Measurements from ENCODE around the gene ZNF79. TPM values are rescaled to one million over a fixed set of nuclear protein-coding genes. Genes with fewer than 3 reads are reported as not detected.

The ZNF79 gene
- 16.8 and 19.4 TPM in 2 replicates for total RNA-seq

DNA sequence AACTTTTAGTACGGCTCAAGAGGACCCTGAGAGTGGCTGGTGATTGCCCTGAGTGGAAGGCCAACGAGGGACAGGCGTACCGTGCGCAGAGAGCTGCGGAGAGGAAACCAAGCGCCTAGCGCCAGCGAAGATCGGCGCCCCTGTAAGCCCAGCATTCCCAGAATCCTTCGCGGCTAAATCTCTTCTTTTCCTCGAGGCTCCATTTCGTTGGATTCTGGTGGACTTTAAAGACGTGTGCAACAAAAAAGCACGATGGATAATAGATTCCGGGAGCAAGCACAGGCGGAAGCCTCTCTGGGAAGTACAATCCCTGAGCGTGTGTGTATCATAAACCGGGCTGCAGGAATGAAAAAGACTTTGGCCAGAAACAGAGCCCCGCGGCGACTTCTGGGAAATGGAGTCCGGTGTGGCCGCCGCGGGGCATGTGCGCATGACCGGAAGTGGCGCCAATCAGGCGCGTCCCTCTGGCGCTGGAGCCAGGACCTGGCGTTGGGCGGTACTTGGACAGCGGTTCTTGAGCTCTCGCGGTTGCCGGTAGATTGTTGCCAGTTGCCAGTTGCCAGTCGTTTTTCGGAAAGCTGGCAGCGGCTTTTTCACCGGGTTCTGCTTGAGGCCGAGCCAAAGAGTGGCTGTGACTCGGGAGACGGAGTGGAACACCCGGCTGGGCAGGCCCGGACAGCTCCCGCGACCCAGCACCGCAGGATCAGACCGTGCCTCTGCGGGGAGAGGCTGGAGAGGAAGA is at the start of gene ZNF79:
Gene ZNF79, plus strand, starts transcription at position 449 of the 742 bp plus-strand sequence. CDS start 406 bp downstream, outside the sequence.
- intact Hi-C loops (cut with micrococcal nuclease), result loop anchor here (1.0 kb wide), 7 partner anchors 27 to 643 kb away; partner anchors contain the start of genes LRSAM1, NAIF1 and RPL12

DNA sequence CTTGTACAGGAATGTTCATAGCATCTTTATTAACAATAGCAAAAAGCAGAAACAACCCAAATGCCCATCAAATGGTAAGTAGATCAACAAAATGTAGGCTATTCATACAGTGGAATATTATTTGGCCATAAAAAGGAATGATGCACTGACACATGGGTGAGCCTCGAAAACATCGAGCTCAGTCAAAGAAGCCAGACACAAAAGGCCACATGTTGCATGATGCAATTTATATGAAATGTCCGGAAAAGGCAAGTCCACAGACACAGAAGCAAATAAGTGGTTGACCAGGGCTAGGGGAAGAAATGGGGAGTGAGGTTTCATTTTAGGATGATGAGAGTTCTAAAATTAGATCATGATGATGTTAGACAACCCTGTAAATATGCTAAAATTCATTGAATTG is 43.7 kb upstream of the ZNF79 start:
- intact Hi-C loops (cut with micrococcal nuclease), result no loop called here

DNA sequence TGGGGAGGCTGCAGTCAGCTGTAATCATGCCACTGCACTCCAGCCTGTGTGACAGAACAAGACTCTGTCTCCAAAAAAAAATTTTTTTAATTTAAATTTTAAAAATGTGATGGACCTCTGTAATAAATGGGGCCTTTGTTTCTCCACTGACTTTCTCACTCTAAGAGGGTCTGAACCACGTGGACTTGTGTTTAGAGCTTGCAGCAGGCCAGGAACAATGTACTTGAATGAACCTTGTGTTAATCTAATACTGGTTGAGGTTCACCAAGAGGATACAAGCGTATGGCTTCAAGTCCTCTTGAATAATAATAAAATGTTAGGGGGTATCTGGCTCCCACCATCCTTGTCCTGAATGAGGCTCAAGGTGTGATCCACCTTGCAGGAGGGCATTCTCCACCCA is 41.6 kb upstream of the ZNF79 start:
- intact Hi-C loops (cut with micrococcal nuclease), result no loop called here

DNA sequence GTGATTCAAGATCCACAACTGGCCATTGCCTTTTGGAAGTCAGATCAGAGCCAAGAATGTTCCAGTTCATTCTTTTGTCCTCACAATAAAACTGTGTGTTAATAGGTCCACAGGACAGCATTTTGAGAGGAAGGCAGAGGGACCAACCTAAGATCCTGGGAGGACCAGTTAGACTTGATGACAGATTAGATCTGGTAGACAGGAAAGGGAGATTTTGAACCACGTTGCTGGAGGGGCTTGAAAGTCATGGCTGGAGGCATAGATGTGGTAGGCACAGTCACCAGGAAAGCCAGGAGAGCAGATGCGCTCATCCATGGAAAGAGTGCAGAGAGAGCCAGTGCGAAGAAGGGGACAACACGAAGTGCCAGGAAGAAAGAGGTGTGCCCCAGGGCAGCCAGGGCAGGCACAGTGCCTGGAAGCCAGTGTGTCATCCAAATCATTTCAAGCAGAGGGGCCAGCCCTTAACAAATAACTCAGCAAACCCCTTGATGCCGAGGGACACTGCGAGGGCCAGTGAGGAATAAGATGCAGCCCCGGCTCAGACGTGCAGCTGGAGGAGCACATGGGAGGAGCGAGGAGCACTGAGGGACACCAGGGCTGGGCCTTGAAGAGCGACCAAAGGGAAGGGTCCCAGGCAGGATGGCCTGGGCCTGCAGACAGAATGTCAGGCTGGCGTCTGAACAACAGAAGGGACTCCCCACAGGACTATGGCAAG is 40.0 kb upstream of the ZNF79 start:
- intact Hi-C loops (cut with micrococcal nuclease), result no loop called here

DNA sequence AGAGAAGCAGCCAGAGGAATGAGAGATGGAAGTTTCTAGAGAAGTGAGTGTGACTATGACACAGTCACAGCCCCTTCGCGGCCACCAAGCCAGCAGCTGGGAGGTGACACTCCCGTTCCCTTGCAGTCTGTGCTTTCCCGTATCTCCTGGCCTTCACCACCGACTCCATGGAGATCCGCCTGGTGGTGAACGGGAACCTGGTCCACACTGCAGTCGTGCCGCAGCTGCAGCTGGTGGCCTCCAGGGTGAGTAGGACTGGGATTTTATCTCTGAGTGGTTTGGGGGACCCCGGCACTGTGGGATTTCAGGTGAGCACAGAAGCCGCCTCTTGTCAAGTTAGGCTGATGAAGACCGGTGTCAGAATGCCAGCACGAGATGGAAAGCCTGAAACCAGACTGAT is 39.3 kb upstream of the ZNF79 start:
- intact Hi-C loops (cut with micrococcal nuclease), result no loop called here

DNA sequence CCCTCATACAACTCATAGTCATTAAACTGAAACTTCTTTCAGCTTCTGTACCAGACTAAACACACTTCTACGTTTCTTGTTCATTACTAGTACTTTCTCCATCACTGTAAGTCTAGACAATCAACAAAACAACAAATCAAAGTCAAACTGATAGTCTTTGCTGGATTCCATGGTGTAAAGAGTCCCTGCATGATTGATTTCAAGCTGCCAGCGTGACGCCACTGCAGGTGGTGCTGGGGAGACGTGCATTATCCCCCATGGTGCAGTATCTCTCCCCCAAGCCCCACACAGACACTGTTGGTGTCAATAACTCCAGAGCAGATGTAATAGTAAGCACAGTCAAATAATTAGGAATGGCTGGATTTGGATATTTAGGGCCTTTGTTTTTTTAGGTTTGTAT is 37.9 kb upstream of the ZNF79 start:
- intact Hi-C loops (cut with micrococcal nuclease), result no loop called here

DNA sequence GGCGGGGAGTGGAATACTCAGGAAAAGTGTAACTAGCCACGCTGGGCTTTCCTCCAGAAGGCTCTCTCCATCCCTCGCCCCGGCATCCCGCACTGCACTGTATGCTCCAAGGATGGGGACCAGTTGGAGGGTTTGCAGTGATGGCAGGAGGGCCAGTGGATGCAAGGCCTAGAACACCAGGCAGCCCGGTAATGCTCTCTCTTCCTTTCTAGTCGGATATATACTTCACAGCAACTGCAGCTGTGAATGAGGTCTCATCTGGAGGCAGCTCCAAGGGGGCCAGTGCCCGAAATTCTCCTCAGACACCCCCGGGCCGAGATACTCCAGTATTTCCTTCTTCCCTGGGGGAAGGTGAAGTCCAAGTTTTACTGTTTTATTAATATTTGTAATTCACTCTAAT is 37.2 kb upstream of the ZNF79 start:
- intact Hi-C loops (cut with micrococcal nuclease), result no loop called here

DNA sequence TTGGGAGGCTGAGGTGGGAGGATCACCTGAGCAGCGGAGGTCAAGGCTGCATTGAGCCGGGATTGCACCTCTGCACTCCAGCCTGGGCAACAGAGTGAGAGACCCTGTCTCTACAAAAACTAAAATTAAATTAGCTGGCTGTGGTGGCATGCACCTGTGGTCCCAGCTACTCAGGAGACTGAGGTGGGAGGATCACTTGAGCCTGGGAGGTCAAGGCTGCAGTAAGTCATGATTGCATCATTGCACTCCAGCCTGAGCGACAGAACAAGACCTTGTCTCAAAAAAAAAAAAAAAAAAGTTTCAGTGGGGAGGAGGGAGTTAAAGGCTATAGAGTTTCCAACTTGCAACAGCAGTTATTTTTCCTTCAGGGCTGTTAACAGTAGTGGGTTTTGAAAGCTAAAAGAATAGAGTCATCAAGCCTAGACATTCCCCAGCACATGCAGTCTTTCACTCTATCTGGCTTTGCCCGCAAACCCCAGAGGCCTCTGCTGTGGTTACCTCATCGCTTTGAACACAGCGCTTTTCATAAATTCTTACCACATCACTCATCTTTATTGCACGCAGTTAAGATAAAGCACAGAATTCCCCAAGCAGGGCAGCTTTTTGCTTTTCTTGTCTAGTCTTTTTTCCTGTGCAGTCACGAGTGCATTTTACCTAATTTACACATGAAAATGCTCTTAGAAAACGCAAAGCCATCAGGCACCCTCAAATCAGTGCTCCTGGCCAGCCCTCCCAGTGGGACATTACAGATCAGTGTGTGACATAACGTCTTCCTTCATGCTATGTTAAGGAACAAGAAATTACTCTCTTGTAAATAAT is 35.9 kb upstream of the ZNF79 start:
- intact Hi-C loops (cut with micrococcal nuclease), result loop anchor here (1.0 to 2.0 kb wide), 8 partner anchors 8 to 402 kb away; partner anchors contain the start of genes LRSAM1, RPL12 and ZNF79

DNA sequence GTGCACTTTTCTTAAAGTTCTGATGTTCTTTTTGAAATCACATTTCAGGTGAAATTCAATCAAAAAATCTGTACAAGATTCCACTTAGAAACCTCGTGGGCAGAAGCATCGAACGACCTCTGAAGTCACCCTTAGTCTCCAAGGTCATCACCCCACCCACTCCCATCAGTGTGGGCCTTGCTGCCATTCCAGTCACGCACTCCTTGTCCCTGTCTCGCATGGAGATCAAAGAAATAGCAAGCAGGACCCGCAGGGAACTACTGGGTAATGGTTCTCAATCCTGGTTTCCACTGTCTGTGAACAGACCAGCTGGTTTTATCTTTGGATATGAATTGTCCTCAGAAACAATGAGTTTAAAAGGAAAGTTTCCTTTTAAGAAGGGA is 35.3 kb upstream of the ZNF79 start:
- intact Hi-C loops (cut with micrococcal nuclease), result loop anchor here (1.0 to 2.0 kb wide), 8 partner anchors 7 to 403 kb away; partner anchors contain the start of genes LRSAM1, RPL12 and ZNF79

DNA sequence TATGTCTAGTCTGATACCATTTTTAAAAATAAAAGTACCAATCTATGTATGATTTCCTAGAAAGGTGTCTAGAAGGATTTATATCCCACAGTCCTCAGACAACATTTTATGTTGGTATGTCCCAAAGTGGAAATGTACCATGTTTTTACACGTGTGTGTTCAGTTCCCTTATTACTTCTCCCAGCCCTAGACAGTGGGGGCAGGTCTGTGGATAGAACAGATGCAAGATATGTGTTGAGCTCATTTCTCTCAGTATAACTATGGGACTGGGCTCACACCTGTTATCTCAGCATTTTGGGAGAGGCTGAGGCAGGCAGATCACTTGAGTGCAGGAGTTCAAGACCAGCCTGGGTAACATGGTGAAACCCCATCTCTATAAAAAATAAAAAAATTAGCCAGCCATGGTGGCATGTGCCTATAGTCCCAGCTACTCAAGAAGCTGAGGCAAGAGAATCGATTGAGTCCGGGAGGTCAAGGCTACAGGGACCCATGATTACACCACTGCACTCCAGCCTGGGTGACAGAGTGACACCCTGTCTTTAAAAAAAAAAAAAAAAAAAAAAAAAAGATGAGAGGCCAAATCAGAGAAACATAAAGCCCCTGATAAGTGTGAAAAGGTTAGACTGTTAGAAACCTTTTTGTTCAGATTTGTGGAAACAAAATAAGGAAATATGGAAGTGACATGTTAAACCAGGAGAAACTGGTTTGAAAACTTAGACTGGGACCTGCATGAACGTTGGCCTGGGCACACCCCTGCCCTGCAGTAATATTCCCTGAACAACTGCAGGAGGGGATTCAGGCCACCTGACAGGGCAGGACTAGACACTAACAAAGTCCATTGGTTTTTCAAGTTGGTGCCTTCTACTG is 34.6 kb upstream of the ZNF79 start:
- intact Hi-C loops (cut with micrococcal nuclease), result loop anchor here (2.0 kb wide), 3 partner anchors 61 to 381 kb away; partner anchors contain the start of genes LRSAM1 and RPL12

DNA sequence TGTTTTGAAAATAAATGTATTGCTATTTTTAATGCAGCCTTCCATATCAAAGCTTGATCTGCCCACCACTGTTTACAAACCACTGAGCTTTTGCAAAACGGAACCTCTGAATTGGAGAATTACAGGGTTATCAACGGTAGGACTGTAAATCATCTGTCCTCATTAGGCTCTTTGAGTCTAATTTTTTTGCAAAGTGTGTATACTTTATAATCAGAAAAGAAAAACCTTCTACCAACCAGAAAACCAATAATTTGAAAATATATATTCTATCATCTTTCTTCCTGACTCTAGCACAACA is 34.0 kb upstream of the ZNF79 start:
- intact Hi-C loops (cut with micrococcal nuclease), result no loop called here

DNA sequence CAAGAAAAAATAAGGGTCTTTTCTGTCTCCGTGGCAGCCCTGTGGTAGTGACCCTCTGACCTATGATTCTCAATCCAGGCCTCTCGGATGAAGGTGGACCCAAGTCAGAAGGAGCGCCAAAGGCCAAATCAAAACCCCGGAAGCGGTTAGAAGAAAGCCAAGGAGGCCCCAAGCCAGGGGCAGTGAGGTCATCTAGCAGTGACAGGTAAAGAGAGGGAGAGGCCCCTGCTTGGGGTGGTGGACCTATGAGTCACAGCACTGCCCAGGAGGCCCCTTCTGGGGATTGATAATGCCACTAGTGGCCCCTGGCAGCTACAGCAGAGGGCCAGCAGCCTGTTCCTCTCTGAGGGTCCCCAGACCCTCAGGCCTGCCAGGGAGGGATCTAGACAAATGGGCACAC is 33.6 kb upstream of the ZNF79 start:
- intact Hi-C loops (cut with micrococcal nuclease), result no loop called here

DNA sequence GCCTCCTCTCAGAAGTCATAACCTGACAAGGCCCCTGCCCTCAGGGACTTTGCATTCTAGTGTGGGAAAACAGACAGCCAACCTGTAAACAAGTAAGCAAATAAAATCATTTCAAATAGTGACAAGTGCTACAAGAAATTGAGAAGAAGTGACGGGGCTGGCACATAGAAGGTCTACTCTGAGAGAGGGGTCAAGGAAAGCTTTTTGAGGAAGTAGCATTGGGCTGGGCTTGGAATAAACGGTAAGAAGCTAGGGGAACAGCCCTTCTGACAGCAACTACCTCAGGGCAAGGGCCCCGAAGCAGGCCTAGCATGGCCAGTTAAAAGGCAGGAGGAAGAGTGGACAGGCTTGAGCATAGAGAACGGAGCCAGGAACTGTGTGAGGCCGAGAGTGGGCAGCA is 32.0 kb upstream of the ZNF79 start:
- intact Hi-C loops (cut with micrococcal nuclease), result no loop called here

DNA sequence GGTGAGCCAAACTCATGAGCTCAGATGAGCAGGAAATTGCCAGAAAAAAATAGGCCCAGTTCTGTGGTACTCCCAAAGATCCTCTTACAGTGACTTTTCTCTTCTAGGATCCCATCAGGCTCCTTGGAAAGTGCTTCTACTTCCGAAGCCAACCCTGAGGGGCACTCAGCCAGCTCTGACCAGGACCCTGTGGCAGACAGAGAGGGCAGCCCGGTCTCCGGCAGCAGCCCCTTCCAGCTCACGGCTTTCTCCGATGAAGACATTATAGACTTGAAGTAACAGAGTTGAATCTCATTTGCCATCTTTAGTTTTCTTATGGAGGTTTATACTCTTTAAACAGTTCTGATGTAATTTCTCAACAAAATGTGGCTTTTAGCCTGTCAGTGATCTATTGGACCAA is 31.2 kb upstream of the ZNF79 start:
- intact Hi-C loops (cut with micrococcal nuclease), result no loop called here

DNA sequence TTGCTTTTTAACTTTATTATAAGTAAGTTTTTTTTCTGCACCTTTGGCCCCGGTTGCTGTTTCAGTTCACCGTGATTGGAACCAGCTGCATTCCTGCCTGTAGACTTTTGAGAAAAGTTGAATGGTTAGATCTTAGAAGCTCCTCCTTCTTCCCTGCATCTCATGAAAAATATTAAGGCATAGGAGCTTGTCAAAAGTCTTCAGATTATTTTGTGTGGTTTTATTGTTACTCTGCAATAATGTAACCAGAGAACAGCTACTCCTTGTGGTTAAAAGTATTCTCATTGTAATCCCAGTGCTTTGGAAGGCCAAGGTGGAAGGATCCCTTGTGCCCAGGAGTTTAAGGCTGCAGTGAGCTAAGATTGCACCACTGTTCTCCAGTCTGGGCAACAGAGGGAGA is 30.5 kb upstream of the ZNF79 start:
- intact Hi-C loops (cut with micrococcal nuclease), result no loop called here

DNA sequence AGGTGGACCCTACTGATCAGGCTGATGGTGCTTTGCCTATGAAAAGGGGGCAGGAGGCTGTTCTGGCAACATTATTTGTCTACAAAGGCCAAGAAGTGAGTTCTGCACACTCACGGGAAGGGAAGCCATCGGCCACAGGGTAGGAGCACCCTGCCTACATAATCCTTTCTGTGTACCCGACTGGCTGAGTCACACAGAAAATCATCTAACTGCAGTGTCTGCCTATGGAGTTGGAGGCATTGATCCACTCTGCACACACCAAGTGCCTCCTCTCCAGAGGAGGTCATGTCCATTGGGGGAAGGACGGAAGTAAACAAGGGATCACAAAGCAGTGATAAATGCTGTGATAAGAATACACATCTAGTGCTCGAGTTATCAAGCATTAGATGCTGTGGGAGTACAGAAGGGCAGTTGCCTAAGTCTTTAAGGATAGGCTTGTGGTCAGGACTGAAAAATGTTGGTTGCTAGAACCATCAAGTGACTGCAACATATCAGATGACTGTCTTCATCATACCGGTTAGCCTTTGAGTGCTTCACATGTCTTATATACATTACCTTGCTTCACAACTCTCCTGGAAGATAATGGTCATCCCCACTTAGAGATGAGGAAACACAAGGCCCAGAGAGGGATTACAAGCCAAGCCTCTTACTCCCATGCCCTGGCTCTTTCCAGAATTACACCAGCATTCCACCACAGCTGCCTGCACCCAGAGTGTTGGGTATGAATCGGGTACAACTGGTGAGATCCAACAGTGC is 28.5 kb upstream of the ZNF79 start:
- intact Hi-C loops (cut with micrococcal nuclease), result loop anchor here (1.0 to 5.0 kb wide), 12 partner anchors 7 to 1807 kb away; partner anchors contain the start of genes LRSAM1, NAIF1, PTGES2 and RPL12

DNA sequence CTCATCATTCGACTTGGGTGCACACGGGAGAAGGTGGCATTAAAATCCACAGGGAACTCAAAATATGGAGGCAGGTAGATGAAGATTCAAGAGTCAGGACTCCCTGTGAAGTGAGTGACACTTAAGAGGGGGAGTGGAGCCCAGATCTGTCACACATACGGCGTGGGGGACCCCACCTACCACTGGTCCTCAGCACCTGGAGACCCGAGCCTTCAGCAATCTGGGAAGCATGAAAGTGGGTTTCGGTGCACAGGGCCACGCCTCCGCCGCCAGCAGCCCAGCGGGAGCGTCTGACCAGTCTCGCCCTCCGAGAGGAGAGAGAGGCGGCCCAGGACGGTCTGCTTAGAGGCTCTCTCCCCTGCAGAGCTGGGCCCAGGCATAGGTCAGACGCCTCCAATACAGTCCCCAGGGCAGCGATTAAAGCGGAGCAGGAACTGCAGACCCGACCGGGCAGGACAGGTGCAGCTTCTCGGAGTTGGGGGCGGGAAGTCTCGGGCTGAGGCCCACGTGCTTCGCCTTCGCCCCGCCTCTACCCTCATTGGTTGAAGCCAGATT is 27.9 kb upstream of the ZNF79 start:
- intact Hi-C loops (cut with micrococcal nuclease), result loop anchor here (1.0 to 5.0 kb wide), 12 partner anchors 8 to 1806 kb away; partner anchors contain the start of genes LRSAM1, NAIF1, PTGES2 and RPL12

DNA sequence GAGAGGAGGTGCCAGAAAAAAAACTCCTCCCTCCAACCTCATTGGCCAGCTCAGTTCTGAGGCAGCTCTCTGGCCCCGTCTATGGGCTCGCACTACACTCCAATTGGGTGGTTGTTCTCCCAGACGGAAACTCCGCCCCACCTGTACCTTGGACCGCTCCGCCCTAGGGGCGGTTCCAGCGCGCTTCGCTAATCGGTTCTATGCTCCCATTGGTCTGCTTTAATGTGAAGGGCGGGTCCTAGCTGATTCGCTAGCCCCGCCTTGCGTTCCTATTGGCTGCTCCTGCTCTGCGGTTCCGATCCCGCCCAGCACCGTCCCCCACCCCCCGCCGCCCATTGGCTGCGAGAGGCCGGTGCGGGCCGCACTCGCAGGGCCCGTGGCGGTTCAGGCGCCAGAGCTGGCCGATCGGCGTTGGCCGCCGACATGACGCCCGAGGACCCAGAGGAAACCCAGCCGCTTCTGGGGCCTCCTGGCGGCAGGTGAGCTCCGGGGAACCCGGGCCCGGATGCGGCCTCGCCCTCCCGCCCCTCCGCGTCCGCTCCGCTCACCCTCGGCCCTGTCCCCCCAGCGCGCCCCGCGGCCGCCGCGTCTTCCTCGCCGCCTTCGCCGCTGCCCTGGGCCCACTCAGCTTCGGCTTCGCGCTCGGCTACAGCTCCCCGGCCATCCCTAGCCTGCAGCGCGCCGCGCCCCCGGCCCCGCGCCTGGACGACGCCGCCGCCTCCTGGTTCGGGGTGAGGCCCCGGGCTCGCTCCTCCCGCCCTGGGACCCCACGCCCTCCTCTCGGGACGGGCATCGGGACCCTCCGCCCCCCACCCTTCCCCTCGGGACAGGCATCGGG is 27.2 kb upstream of the ZNF79 start, which contains the start of gene SLC2A8:
Gene SLC2A8, plus strand, starts transcription at position 362 of the 838 bp plus-strand sequence. Its CDS starts 62 bp downstream, at position 424.
- intact Hi-C loops (cut with micrococcal nuclease), result loop anchor here (1.0 to 5.0 kb wide), 14 partner anchors 9 to 1805 kb away; partner anchors contain the start of genes LRSAM1, NAIF1, PTGES2 and RALGPS1
